ENCODE data around the gene TEX264.

Gene TEX264

DNA sequence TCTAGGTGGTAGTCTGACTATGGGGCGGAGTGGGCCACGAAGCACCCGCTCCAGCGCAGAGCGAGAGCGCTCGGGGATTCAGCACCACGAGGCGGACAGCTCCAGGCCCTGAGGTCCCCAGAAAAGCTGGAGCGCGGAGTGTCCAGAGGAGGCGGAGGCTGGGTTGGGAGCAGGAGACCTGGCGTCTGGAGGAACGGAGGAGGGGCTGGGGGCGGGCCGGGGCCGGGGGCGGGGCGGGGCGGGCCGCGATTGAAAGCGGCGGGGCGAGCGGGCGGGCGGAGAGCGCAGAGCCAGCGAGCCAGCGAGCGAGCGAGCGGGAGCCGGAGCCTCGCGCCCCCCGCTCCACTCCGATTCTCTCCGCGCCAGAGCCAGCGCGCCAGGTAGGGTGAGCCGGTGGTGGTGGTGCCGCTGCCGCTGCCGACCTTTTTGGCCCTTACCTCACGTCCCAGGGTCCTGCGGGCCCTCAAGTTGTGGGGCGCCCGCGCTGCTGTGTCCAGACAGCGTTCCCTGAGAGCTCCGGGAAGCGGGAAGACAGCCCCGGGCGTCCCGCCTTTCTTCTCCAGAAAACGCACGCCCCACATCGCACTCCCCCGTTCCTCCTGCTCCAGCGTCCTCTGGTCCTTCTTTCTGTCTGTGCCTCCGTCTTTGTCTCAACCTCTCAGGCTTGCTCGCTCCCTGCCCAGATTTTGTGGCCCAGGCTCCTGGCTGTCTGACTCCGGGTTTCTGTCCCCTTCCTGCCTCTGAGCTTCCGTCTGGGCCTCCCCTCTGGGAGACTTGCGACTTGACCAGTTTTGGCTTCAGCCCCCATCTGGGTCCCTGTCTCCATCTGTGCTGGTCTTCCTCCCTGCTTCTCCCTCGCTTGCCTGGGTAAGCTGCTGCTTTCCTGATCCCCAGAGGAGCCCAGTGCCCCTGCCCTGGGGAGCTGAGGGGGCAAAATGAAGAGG is 36.0 kb downstream of the TEX264 start, which contains the start of gene GRM2:
GRM2 (plus strand) TSS at position 281 of the 944 bp plus-strand sequence. CDS start 1,916 bp downstream, outside the sequence.
- Histone ChIP-seq H3K9ac (ENCODE audit: low read length) (no peak within 1 kb of the TSS), H3K27me3 (ENCODE audit: insufficient read depth, low read length) (no peaks in the 10 kb centered on the region), H3K4me1 (ENCODE audit: insufficient read depth, low read length, severe bottlenecking) (no peaks in the 10 kb centered on the region), H3K4me3 (ENCODE audit: low read depth, low read length, poor library complexity, severe bottlenecking) (no peak within 1 kb of the TSS), H3K9me2 (ENCODE audit: low read depth, low read length) (no peaks in the 10 kb centered on the region), H2AFZ (ENCODE audit: low read length) (no peak within 1 kb of the TSS), H3K27ac (ENCODE audit: low read depth, low read length, poor library complexity, severe bottlenecking) (no peak within 1 kb of the TSS), H4K20me1 (ENCODE audit: insufficient read depth, low read length) (no peaks in the 10 kb centered on the region), H3K36me3 (ENCODE audit: insufficient read depth, low read length) (peaks cover 19% of the 10 kb centered on the region), H3K9me3 (ENCODE audit: low read length) (no peaks in the 10 kb centered on the region), H3K4me2 (ENCODE audit: low read length) (no peak within 1 kb of the TSS), H3F3A (ENCODE audit: insufficient read depth, low read length) (no peaks in the 10 kb centered on the region), H3K79me2 (ENCODE audit: insufficient read depth, low read length) (no peaks in the 10 kb centered on the region)
- TF ChIP-seq, protein P1, sequence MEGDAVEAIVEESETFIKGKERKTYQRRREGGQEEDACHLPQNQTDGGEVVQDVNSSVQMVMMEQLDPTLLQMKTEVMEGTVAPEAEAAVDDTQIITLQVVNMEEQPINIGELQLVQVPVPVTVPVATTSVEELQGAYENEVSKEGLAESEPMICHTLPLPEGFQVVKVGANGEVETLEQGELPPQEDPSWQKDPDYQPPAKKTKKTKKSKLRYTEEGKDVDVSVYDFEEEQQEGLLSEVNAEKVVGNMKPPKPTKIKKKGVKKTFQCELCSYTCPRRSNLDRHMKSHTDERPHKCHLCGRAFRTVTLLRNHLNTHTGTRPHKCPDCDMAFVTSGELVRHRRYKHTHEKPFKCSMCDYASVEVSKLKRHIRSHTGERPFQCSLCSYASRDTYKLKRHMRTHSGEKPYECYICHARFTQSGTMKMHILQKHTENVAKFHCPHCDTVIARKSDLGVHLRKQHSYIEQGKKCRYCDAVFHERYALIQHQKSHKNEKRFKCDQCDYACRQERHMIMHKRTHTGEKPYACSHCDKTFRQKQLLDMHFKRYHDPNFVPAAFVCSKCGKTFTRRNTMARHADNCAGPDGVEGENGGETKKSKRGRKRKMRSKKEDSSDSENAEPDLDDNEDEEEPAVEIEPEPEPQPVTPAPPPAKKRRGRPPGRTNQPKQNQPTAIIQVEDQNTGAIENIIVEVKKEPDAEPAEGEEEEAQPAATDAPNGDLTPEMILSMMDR (IDR thresholded peaks at IDR 0.05; ENCODE audit: low read length): no peak
- TF ChIP-seq EZH2 (IDR thresholded peaks at IDR 0.05; ENCODE audit: borderline replicate concordance, low read length): no peak

DNA sequence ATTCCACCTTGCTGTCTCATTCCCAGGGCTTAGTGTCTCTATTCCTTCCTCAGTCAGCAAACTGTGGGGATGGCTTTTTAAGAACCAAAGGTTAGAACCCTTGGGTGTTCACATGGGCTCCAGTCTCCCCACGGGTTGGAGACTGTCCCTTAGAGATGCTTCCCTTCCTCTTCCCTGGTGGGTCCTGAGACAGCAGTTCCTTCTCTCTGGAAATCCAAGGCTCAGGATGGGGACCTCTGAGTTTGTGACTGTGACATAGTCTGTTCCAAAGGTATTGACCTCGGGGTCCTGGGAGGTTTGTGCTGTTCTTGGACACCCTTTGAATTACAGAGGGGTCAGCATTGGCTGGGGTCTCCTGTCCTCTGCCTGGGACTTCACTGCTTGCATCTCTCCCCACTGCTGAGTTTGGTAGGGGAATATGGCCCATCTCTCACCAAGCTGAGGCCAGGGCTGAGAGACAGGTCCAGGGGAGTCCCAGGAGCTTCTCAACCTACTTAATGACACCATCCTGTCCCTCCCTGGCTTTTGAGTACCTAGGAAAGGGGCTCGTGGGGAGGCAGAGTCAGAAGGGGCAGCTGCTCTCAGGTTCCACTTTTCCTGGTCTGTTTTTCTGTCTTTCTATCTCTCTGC is 37.3 kb downstream of the TEX264 start:
- Histone ChIP-seq H3K27me3 (ENCODE audit: insufficient read depth, low read length) (no peaks in the 10 kb centered on the region), H3K4me2 (ENCODE audit: low read length) (no peak overlapping the region), H3K4me1 (ENCODE audit: insufficient read depth, low read length, severe bottlenecking) (no peaks in the 10 kb centered on the region), H4K20me1 (ENCODE audit: insufficient read depth, low read length) (no peaks in the 10 kb centered on the region), H3K9me3 (ENCODE audit: low read length) (no peaks in the 10 kb centered on the region), H3K9ac (ENCODE audit: low read length) (no peak overlapping the region), H2AFZ (ENCODE audit: low read length) (no peak overlapping the region), H3K27ac (ENCODE audit: low read depth, low read length, poor library complexity, severe bottlenecking) (no peak overlapping the region), H3K79me2 (ENCODE audit: insufficient read depth, low read length) (no peaks in the 10 kb centered on the region), H3K4me3 (ENCODE audit: low read depth, low read length, poor library complexity, severe bottlenecking) (no peak overlapping the region), H3K36me3 (ENCODE audit: insufficient read depth, low read length) (peaks cover 13% of the 10 kb centered on the region), H3F3A (ENCODE audit: insufficient read depth, low read length) (no peaks in the 10 kb centered on the region), H3K9me2 (ENCODE audit: low read depth, low read length) (no peaks in the 10 kb centered on the region)
- TF ChIP-seq EZH2 (IDR thresholded peaks at IDR 0.05; ENCODE audit: borderline replicate concordance, low read length): no peak
- TF ChIP-seq, protein P1 (IDR thresholded peaks at IDR 0.05; ENCODE audit: low read length): no peak

GRCh38 chr3:51709004-51709420 is 38.0 kb downstream of the TEX264 start:
- no peak overlapping the region for H3K27ac ChIP-seq (ENCODE audit: low read depth, low read length, poor library complexity, severe bottlenecking)
- no peak overlapping the region for H3K9ac ChIP-seq (ENCODE audit: low read length)
- no peak overlapping the region for H3K4me2 ChIP-seq (ENCODE audit: low read length)
- no peaks in the 10 kb centered on the region for H3K9me3 ChIP-seq (ENCODE audit: low read length)
- no peak overlapping the region for H3K4me3 ChIP-seq (ENCODE audit: low read depth, low read length, poor library complexity, severe bottlenecking)
- no peak for TF ChIP-seq EZH2 (IDR thresholded peaks at IDR 0.05; ENCODE audit: borderline replicate concordance, low read length)
- TF ChIP-seq, protein P1 (IDR thresholded peaks at IDR 0.05; ENCODE audit: low read length): no peak
- H3F3A ChIP-seq (ENCODE audit: insufficient read depth, low read length): no peaks in the 10 kb centered on the region
- H4K20me1 ChIP-seq (ENCODE audit: insufficient read depth, low read length): no peaks in the 10 kb centered on the region
- H3K9me2 ChIP-seq (ENCODE audit: low read depth, low read length): no peaks in the 10 kb centered on the region
- peaks cover 7% of the 10 kb centered on the region for H3K36me3 ChIP-seq (ENCODE audit: insufficient read depth, low read length)
- no peaks in the 10 kb centered on the region for H3K4me1 ChIP-seq (ENCODE audit: insufficient read depth, low read length, severe bottlenecking)
- H2AFZ ChIP-seq (ENCODE audit: low read length): no peak overlapping the region
- H3K27me3 ChIP-seq (ENCODE audit: insufficient read depth, low read length): no peaks in the 10 kb centered on the region
- H3K79me2 ChIP-seq (ENCODE audit: insufficient read depth, low read length): no peaks in the 10 kb centered on the region
